GM19043 (cell line): ENCODE measurements around the gene STAG1.
"Not testable (repeated sequence)": the region's sequence is repeated elsewhere in the genome, so short reads cannot be mapped to it uniquely, and the experiment has no call there.

Experiments used
- ATAC-seq: cut with Tn5 transposase; IDR thresholded peaks from one replicate; pipeline ENCODE4 v1.9.1; 2021; ENCODE audit warnings: low read depth; ENCODE audit not compliant: unreplicated experiment

Gene STAG1

GRCh38 chr3:136532766-136533165 is 219.4 kb downstream of the STAG1 start:
- no peak for ATAC-seq

GRCh38 chr3:136518102-136518501 is 234.1 kb downstream of the STAG1 start:
- no peak for ATAC-seq

GRCh38 chr3:136516656-136517055 is 235.5 kb downstream of the STAG1 start:
- ATAC-seq: no peak

- no peak for ATAC-seq
These were observed 236.1 kb downstream of the STAG1 start for GRCh38 chr3:136516095-136516494.

- ATAC-seq: not testable (repeated sequence)
These were observed 237.6 kb downstream of the STAG1 start for GRCh38 chr3:136514533-136514932.

- no peak for ATAC-seq
These were observed 238.8 kb downstream of the STAG1 start for GRCh38 chr3:136513367-136513766.

GRCh38 chr3:136512381-136512780 is 239.8 kb downstream of the STAG1 start:
- no peak for ATAC-seq

- no peak for ATAC-seq
These were observed 246.5 kb downstream of the STAG1 start for GRCh38 chr3:136505676-136506075.

- ATAC-seq: no peak
These were observed 249.1 kb downstream of the STAG1 start for GRCh38 chr3:136503056-136503455.

GRCh38 chr3:136498919-136499447 is 253.2 kb downstream of the STAG1 start:
- ATAC-seq: no peak

- ATAC-seq: no peak
These were observed 257.0 kb downstream of the STAG1 start for GRCh38 chr3:136495213-136495612.

GRCh38 chr3:136490646-136491405 is 261.4 kb downstream of the STAG1 start:
- no peak for ATAC-seq

GRCh38 chr3:136485777-136486176 is 266.4 kb downstream of the STAG1 start:
- no peak for ATAC-seq

GRCh38 chr3:136476280-136476679 is 275.9 kb downstream of the STAG1 start:
- no peak for ATAC-seq

GRCh38 chr3:136474876-136475275 is 277.3 kb downstream of the STAG1 start:
- ATAC-seq: not testable (repeated sequence)

GRCh38 chr3:136473716-136474326 is 278.4 kb downstream of the STAG1 start:
- ATAC-seq: no peak

- no peak for ATAC-seq
These were observed 286.9 kb downstream of the STAG1 start for GRCh38 chr3:136465296-136465695.

- ATAC-seq: no peak
These were observed 287.7 kb downstream of the STAG1 start for GRCh38 chr3:136464502-136464901.

- ATAC-seq: no peak
These were observed 289.0 kb downstream of the STAG1 start for GRCh38 chr3:136463170-136463569.

- ATAC-seq: no peak
These were observed 294.4 kb downstream of the STAG1 start for GRCh38 chr3:136457793-136458192.

- no peak for ATAC-seq
These were observed 296.0 kb downstream of the STAG1 start for GRCh38 chr3:136456196-136456595.

- no peak for ATAC-seq
These were observed 307.6 kb downstream of the STAG1 start for GRCh38 chr3:136444581-136444980.
